GM23248 (cell line): ENCODE measurements around the gene MXD1. TPM values are rescaled to one million over a fixed set of nuclear protein-coding genes. Genes with fewer than 3 reads are reported as not detected.

ENCODE experiments used
- DNase-seq: peaks from one replicate; pipeline ENCODE4 v3.0.0-alpha.2; 2015
- H2AFZ ChIP-seq: fragments of 200-600 bp; sonication (generic); 2 replicates; pipeline ENCODE4 v1.6.1; 2016; ENCODE audit warnings: antibody characterized with exemption
- H3F3A ChIP-seq: fragments of 200-600 bp; sonication (generic); 2 replicates; pipeline ENCODE4 v1.6.1; 2016; ENCODE audit warnings: mild to moderate bottlenecking, antibody characterized with exemption, mixed run types; ENCODE audit not compliant: insufficient read depth
- H3K27ac ChIP-seq: fragments of 200-600 bp; sonication (generic); 2 replicates; pipeline ENCODE4 v1.5.1; 2016; ENCODE audit warnings: mild to moderate bottlenecking
- H3K27me3 ChIP-seq: fragments of 200-600 bp; sonication (generic); replicated peaks from 2 replicates; pipeline ENCODE4 v1.6.1; 2016; ENCODE audit warnings: mild to moderate bottlenecking; ENCODE audit not compliant: insufficient read depth
- H3K36me3 ChIP-seq: fragments of 200-600 bp; sonication (generic); 2 replicates; pipeline ENCODE4 v1.6.1; 2016; ENCODE audit warnings: low read depth, mild to moderate bottlenecking
- H3K4me1 ChIP-seq: fragments of 200-600 bp; sonication (generic); 2 replicates; pipeline ENCODE4 v1.6.1; 2016; ENCODE audit warnings: mild to moderate bottlenecking; ENCODE audit not compliant: insufficient read depth
- H3K4me2 ChIP-seq: fragments of 200-600 bp; sonication (generic); one replicate; pipeline ENCODE4 v1.6.1; 2016; ENCODE audit warnings: mild to moderate bottlenecking; ENCODE audit not compliant: unreplicated experiment
- H3K4me3 ChIP-seq: fragments of 200-600 bp; sonication (generic); 2 replicates; pipeline ENCODE4 v1.5.1; 2016; ENCODE audit warnings: mild to moderate bottlenecking
- H3K79me2 ChIP-seq: fragments of 200-600 bp; sonication (generic); 2 replicates; pipeline ENCODE4 v1.6.1; 2016; ENCODE audit warnings: mild to moderate bottlenecking; ENCODE audit not compliant: insufficient read depth
- H3K9ac ChIP-seq: fragments of 200-600 bp; sonication (generic); 2 replicates; pipeline ENCODE4 v1.6.1; 2016; ENCODE audit warnings: mild to moderate bottlenecking
- H3K9me2 ChIP-seq: fragments of 200-600 bp; sonication (generic); 2 replicates; pipeline ENCODE4 v1.6.1; 2016; ENCODE audit warnings: mixed run types, mild to moderate bottlenecking, moderate library complexity; ENCODE audit not compliant: insufficient read depth
- H3K9me3 ChIP-seq: fragments of 200-600 bp; sonication (generic); one replicate; pipeline ENCODE4 v1.6.1; 2017; ENCODE audit warnings: low read depth
- H4K20me1 ChIP-seq: fragments of 200-600 bp; sonication (generic); 2 replicates; pipeline ENCODE4 v1.6.0; 2016; ENCODE audit not compliant: insufficient read depth
- EZH2 ChIP-seq: fragments of 200-600 bp; sonication (generic); IDR thresholded peaks from 2 replicates; pipeline ENCODE4 v1.6.1; 2018; ENCODE audit warnings: antibody characterized with exemption, mild to moderate bottlenecking; ENCODE audit not compliant: insufficient read depth, poor library complexity, severe bottlenecking
- EZH2phosphoT487 ChIP-seq: fragments of 200-600 bp; sonication (generic); IDR thresholded peaks from 2 replicates; pipeline ENCODE4 v1.6.1; 2018; ENCODE audit warnings: antibody characterized with exemption, moderate library complexity, mild to moderate bottlenecking, low read depth; ENCODE audit not compliant: insufficient read depth
- WGBS, 2 experiments: methylation state at CpG; one replicate each; pipeline ENCODE4 v1.1.6; 2015 to 2017; ENCODE audit warnings: low lambda C conversion rate in 2 of 2, low coverage in 1 of 2; ENCODE audit errors: missing lambda C conversion rate in 2 of 2; 5-methylcytosine and 5-hydroxymethylcytosine counted together
- in situ Hi-C: fragments of 300-500 bp; cut with MboI; formaldehyde crosslinking; loops from 2 replicates; pipeline ENCODE4 v1.15.0; 2020
- polyA plus RNA-seq: library from polyadenylated mRNA; unstranded; fragments of >200 nt; fragmentation: Nextera tagmentation; extraction: Ambion mirVana; gene quantifications from 2 replicates; pipeline ENCODE4 v1.2.1, GENCODE V29; 2016
- total RNA-seq: library from RNA; depleted of rRNA; stranded (reverse); fragments of >200 nt; shearing (Covaris generic); gene quantifications from 2 replicates; pipeline ENCODE4 v1.2.3, GENCODE V29; 2014

The MXD1 gene
- total and polyA plus RNA-seq, 2 experiments from 2014 or later = 4.4 to 7.6 TPM

DNA sequence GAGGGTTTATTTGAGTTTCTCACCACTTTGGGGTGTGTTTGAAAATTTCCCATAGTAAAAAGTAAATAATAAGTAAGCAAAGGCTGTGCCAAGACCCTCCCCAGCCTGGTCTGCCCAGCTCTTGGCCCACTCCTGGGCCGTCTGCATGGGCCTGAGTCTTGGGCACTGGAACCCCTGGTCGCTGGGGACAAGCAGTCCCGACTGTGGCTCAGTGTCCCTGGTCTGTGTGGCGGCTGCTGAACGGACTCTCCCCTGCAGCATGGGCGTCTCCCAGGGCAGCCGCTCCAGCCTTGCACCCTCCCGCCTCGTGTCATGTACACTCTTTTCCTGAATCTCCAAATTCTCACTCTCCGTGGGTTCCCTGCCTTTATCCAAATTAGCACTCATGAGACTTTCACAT, 53.7 kb downstream of the MXD1 start:
- WGBS, 2 experiments = 71 to 80% methylated on average over 10 of the region's 10 CpGs
- Histone ChIP-seq H3K27ac (no peak overlapping the region), H3F3A (no peaks in the 10 kb centered on the region), H3K27me3 (no peaks in the 10 kb centered on the region), H3K4me3 (no peak overlapping the region), H2AFZ (no peak overlapping the region), H4K20me1 (no peaks in the 10 kb centered on the region), H3K9ac (no peak overlapping the region), H3K4me1 (0 out of 2 replicates have a peak, but pooled peaks cover 6% of the 10 kb centered on the region), H3K36me3 (no peaks in the 10 kb centered on the region), H3K79me2 (no peaks in the 10 kb centered on the region), H3K9me3 (no peaks in the 10 kb centered on the region), H3K9me2 (no peaks in the 10 kb centered on the region), H3K4me2 (no peak overlapping the region)
- TF ChIP-seq EZH2phosphoT487 (no peak), EZH2 (no peak)
- in situ Hi-C loops = no loop called here
- no peak for DNase-seq

DNA sequence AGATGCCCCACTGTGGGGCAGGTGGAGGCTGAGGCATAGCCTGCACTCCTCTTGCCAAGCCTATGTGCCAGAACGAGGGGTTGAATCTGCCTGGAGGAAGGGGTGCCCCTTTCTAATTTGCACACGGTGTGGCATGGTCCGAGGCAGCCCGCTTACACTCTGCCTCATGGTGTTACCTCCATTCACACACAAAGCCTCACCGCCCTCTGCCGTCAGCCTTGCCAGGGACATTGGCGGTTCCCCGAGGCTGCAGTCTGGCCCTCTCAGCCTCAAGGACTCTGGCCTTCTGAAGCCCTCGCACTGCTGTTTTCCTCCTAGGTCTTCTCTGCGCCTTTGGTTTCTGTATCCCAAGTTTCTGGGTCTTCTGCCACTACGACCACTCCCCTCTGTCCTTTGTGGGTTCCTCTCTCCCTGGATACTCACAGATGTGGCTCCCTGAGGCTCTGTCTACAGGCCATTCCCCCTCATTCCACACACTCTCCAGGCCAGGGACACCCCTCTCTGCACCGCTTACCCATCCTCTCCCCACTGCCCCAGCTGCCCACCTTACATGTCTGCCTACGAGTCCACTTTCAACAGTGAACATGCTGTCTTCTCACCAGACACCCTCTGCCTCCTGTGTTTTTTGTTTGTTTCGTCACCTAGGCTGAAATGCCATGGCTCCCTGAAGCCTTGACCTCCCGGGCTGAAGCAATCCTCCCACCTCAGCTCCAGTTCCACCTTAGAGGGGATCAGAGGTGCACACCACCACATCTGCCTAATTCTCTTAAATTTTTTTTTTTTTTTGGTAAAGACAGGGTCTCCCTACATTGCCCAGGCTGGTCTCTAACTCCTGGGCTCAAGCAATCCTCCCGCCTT, 54.4 kb downstream of the MXD1 start:
- no peak for DNase-seq
- WGBS, 2 experiments = 81 to 85% methylated on average over 16 of the region's 16 CpGs
- in situ Hi-C loops = no loop called here
- TF ChIP-seq EZH2 = no peak
- TF ChIP-seq EZH2phosphoT487 = no peak
- Histone ChIP-seq H2AFZ (no peak overlapping the region), H3K27ac (no peak overlapping the region), H3K9ac (no peak overlapping the region), H3K9me3 (no peaks in the 10 kb centered on the region), H3K4me3 (no peak overlapping the region), H3F3A (no peaks in the 10 kb centered on the region), H3K36me3 (no peaks in the 10 kb centered on the region), H3K4me2 (no peak overlapping the region), H3K27me3 (no peaks in the 10 kb centered on the region), H3K4me1 (0 out of 2 replicates have a peak, but pooled peaks cover 6% of the 10 kb centered on the region), H3K9me2 (no peaks in the 10 kb centered on the region), H4K20me1 (no peaks in the 10 kb centered on the region), H3K79me2 (no peaks in the 10 kb centered on the region)

DNA sequence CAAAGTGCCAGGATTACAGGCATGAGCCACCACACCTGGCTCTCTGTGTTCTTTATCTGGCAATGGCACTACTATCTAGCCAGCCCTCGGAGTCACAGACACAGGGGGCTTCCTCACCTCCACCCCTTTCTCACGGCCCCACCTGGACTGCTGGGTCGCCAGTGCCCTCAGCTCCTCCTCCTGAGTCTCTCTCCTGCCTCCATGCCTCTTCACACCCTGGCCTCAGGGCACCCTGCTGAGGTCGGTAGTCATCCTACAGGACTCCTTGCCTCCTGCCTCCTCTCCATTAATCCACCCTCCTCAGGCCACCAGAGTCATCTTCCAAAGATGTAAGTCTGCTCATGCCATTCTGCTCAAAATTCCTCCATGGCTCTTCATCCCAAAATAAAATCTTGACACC, 55.1 kb downstream of the MXD1 start:
- TF ChIP-seq EZH2phosphoT487 = no peak
- TF ChIP-seq EZH2 = no peak
- no peak overlapping the region for H3K4me3 ChIP-seq
- H3F3A ChIP-seq = no peaks in the 10 kb centered on the region
- H3K36me3 ChIP-seq = no peaks in the 10 kb centered on the region
- H2AFZ ChIP-seq = no peak overlapping the region
- no peaks in the 10 kb centered on the region for H3K27me3 ChIP-seq
- no peak for DNase-seq
- H3K4me1 ChIP-seq = 0 out of 2 replicates have a peak, but pooled peaks cover 6% of the 10 kb centered on the region
- WGBS, 2 experiments = 41 to 43% methylated on average over 4 of the region's 4 CpGs
- no peak overlapping the region for H3K27ac ChIP-seq
- no peaks in the 10 kb centered on the region for H3K9me2 ChIP-seq
- H3K4me2 ChIP-seq = no peak overlapping the region
- H3K79me2 ChIP-seq = no peaks in the 10 kb centered on the region
- in situ Hi-C loops = no loop called here
- no peaks in the 10 kb centered on the region for H3K9me3 ChIP-seq
- no peak overlapping the region for H3K9ac ChIP-seq
- no peaks in the 10 kb centered on the region for H4K20me1 ChIP-seq

DNA sequence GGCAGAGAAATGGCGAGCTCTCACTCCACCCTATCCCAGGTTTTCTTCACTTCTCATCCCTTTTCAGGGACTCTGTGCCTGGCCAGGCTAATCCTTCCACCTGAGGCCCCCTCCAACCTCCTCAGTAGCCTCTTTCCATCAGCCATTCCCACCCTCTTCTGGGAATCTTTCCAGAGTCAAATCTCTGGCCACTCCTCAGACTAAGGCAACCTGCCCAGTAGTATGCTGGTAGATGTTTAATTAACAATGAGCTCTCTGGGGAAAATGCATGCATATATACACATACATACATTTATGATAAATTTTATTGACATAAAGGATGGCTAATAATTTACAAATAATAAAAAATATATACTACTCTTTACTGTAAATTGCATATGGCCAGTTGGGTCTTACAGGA, 57.9 kb downstream of the MXD1 start:
- in situ Hi-C loops = no loop called here
- Histone ChIP-seq H3K27ac (no peak overlapping the region), H3K9me2 (no peaks in the 10 kb centered on the region), H4K20me1 (no peaks in the 10 kb centered on the region), H3F3A (no peaks in the 10 kb centered on the region), H3K4me3 (no peak overlapping the region), H3K36me3 (no peaks in the 10 kb centered on the region), H3K4me1 (0 out of 2 replicates have a peak, but pooled peaks cover 6% of the 10 kb centered on the region), H3K79me2 (no peaks in the 10 kb centered on the region), H3K4me2 (no peak overlapping the region), H3K27me3 (no peaks in the 10 kb centered on the region), H2AFZ (no peak overlapping the region), H3K9ac (no peak overlapping the region), H3K9me3 (no peaks in the 10 kb centered on the region)
- DNase-seq = no peak
- TF ChIP-seq EZH2phosphoT487 (no peak), EZH2 (no peak)
- WGBS, 2 experiments = 57 to 63% methylated on average over 1 of the region's 1 CpG
